Measurements from ENCODE around the gene URI1.

The URI1 gene

GRCh38 chr19:29918891-29919290 lies 23.1 kb upstream of the URI1 start:
- H3K9me3 ChIP-seq (ENCODE audit: control insufficient read depth, insufficient read depth, low read length), result no peaks in the 10 kb centered on the region
- no peak overlapping the region for H3K27ac ChIP-seq (ENCODE audit: low read length)
- no peaks in the 10 kb centered on the region for H3K36me3 ChIP-seq (ENCODE audit: control insufficient read depth, insufficient read depth, low read length)
- peaks cover 2% of the 10 kb centered on the region; the same call in 1 of the 2 replicates for H3K4me1 ChIP-seq (ENCODE audit: control insufficient read depth, insufficient read depth, low read length)
- no peaks in the 10 kb centered on the region for H3K27me3 ChIP-seq (ENCODE audit: control insufficient read depth, insufficient read depth, low read length)
- no peak for DNase-seq (ENCODE audit: low read depth, low spot score)
- WGBS (ENCODE audit: insufficient coverage, insufficient read length), result no CpG with 5 or more reads among the region's 6 CpGs
- H3K4me3 ChIP-seq (ENCODE audit: low read length), result no peak overlapping the region

GRCh38 chr19:29922972-29923371 lies 19.1 kb upstream of the URI1 start:
- Histone ChIP-seq H3K27ac (ENCODE audit: low read length) (no peak overlapping the region), H3K27me3 (ENCODE audit: control insufficient read depth, insufficient read depth, low read length) (no peaks in the 10 kb centered on the region), H3K36me3 (ENCODE audit: control insufficient read depth, insufficient read depth, low read length) (no peaks in the 10 kb centered on the region), H3K4me1 (ENCODE audit: control insufficient read depth, insufficient read depth, low read length) (peaks cover 3% of the 10 kb centered on the region; the same call in 1 of the 2 replicates), H3K4me3 (ENCODE audit: low read length) (no peak overlapping the region), H3K9me3 (ENCODE audit: control insufficient read depth, insufficient read depth, low read length) (no peaks in the 10 kb centered on the region)
- DNase-seq (ENCODE audit: low read depth, low spot score), result no peak
- no CpG with 5 or more reads among the region's 4 CpGs for WGBS (ENCODE audit: insufficient coverage, insufficient read length)

GRCh38 chr19:29923653-29924052 lies 18.4 kb upstream of the URI1 start:
- Histone ChIP-seq H3K4me3 (ENCODE audit: low read length) (no peak overlapping the region), H3K4me1 (ENCODE audit: control insufficient read depth, insufficient read depth, low read length) (peaks cover 3% of the 10 kb centered on the region; the same call in 1 of the 2 replicates), H3K36me3 (ENCODE audit: control insufficient read depth, insufficient read depth, low read length) (no peaks in the 10 kb centered on the region), H3K27ac (ENCODE audit: low read length) (no peak overlapping the region), H3K9me3 (ENCODE audit: control insufficient read depth, insufficient read depth, low read length) (no peaks in the 10 kb centered on the region), H3K27me3 (ENCODE audit: control insufficient read depth, insufficient read depth, low read length) (no peaks in the 10 kb centered on the region)
- no CpG with 5 or more reads among the region's 4 CpGs for WGBS (ENCODE audit: insufficient coverage, insufficient read length)
- no peak for DNase-seq (ENCODE audit: low read depth, low spot score)

GRCh38 chr19:29926031-29926430 lies 16.0 kb upstream of the URI1 start:
- no peak for DNase-seq (ENCODE audit: low read depth, low spot score)
- H3K9me3 ChIP-seq (ENCODE audit: control insufficient read depth, insufficient read depth, low read length), result no peaks in the 10 kb centered on the region
- no peaks in the 10 kb centered on the region for H3K27me3 ChIP-seq (ENCODE audit: control insufficient read depth, insufficient read depth, low read length)
- WGBS (ENCODE audit: insufficient coverage, insufficient read length), result no CpG with 5 or more reads among the region's 1 CpG
- no peak overlapping the region for H3K4me3 ChIP-seq (ENCODE audit: low read length)
- H3K36me3 ChIP-seq (ENCODE audit: control insufficient read depth, insufficient read depth, low read length), result no peaks in the 10 kb centered on the region
- peaks cover 3% of the 10 kb centered on the region; the same call in 1 of the 2 replicates for H3K4me1 ChIP-seq (ENCODE audit: control insufficient read depth, insufficient read depth, low read length)
- H3K27ac ChIP-seq (ENCODE audit: low read length), result no peak overlapping the region

GRCh38 chr19:29926801-29927200 lies 15.2 kb upstream of the URI1 start:
- no peaks in the 10 kb centered on the region for H3K9me3 ChIP-seq (ENCODE audit: control insufficient read depth, insufficient read depth, low read length)
- DNase-seq (ENCODE audit: low read depth, low spot score), result no peak
- no peaks in the 10 kb centered on the region for H3K36me3 ChIP-seq (ENCODE audit: control insufficient read depth, insufficient read depth, low read length)
- no peaks in the 10 kb centered on the region for H3K27me3 ChIP-seq (ENCODE audit: control insufficient read depth, insufficient read depth, low read length)
- H3K4me3 ChIP-seq (ENCODE audit: low read length), result no peak overlapping the region
- H3K4me1 ChIP-seq (ENCODE audit: control insufficient read depth, insufficient read depth, low read length), result peaks cover 3% of the 10 kb centered on the region; the same call in 1 of the 2 replicates
- no CpG with 5 or more reads among the region's 5 CpGs for WGBS (ENCODE audit: insufficient coverage, insufficient read length)
- no peak overlapping the region for H3K27ac ChIP-seq (ENCODE audit: low read length)

GRCh38 chr19:29927944-29928625 lies 14.0 kb upstream of the URI1 start:
- DNase-seq (ENCODE audit: low read depth, low spot score), result no peak
- H3K27ac ChIP-seq (ENCODE audit: low read length), result no peak overlapping the region
- no peak overlapping the region for H3K4me3 ChIP-seq (ENCODE audit: low read length)
- no peaks in the 10 kb centered on the region for H3K27me3 ChIP-seq (ENCODE audit: control insufficient read depth, insufficient read depth, low read length)
- WGBS (ENCODE audit: insufficient coverage, insufficient read length), result no CpG with 5 or more reads among the region's 14 CpGs
- H3K36me3 ChIP-seq (ENCODE audit: control insufficient read depth, insufficient read depth, low read length), result no peaks in the 10 kb centered on the region
- H3K4me1 ChIP-seq (ENCODE audit: control insufficient read depth, insufficient read depth, low read length), result peaks cover 3% of the 10 kb centered on the region; the same call in 1 of the 2 replicates
- no peaks in the 10 kb centered on the region for H3K9me3 ChIP-seq (ENCODE audit: control insufficient read depth, insufficient read depth, low read length)

GRCh38 chr19:29928831-29929230 lies 13.2 kb upstream of the URI1 start:
- Histone ChIP-seq H3K4me1 (ENCODE audit: control insufficient read depth, insufficient read depth, low read length) (peaks cover 2% of the 10 kb centered on the region; the same call in 1 of the 2 replicates), H3K4me3 (ENCODE audit: low read length) (no peak overlapping the region), H3K9me3 (ENCODE audit: control insufficient read depth, insufficient read depth, low read length) (no peaks in the 10 kb centered on the region), H3K27me3 (ENCODE audit: control insufficient read depth, insufficient read depth, low read length) (no peaks in the 10 kb centered on the region), H3K27ac (ENCODE audit: low read length) (no peak overlapping the region), H3K36me3 (ENCODE audit: control insufficient read depth, insufficient read depth, low read length) (no peaks in the 10 kb centered on the region)
- no CpG with 5 or more reads among the region's 1 CpG for WGBS (ENCODE audit: insufficient coverage, insufficient read length)
- no peak for DNase-seq (ENCODE audit: low read depth, low spot score)

- WGBS (ENCODE audit: insufficient coverage, insufficient read length), result no CpG with 5 or more reads among the region's 3 CpGs
- H3K4me3 ChIP-seq (ENCODE audit: low read length), result no peak overlapping the region
- no peaks in the 10 kb centered on the region for H3K9me3 ChIP-seq (ENCODE audit: control insufficient read depth, insufficient read depth, low read length)
- no peak for DNase-seq (ENCODE audit: low read depth, low spot score)
- no peak overlapping the region for H3K27ac ChIP-seq (ENCODE audit: low read length)
- H3K27me3 ChIP-seq (ENCODE audit: control insufficient read depth, insufficient read depth, low read length), result no peaks in the 10 kb centered on the region
- H3K4me1 ChIP-seq (ENCODE audit: control insufficient read depth, insufficient read depth, low read length), result no peaks in the 10 kb centered on the region
- no peaks in the 10 kb centered on the region for H3K36me3 ChIP-seq (ENCODE audit: control insufficient read depth, insufficient read depth, low read length)
Measured at GRCh38 chr19:29934257-29934656, 7.8 kb upstream of the URI1 start.

- no peaks in the 10 kb centered on the region for H3K4me1 ChIP-seq (ENCODE audit: control insufficient read depth, insufficient read depth, low read length)
- WGBS (ENCODE audit: insufficient coverage, insufficient read length), result no CpG with 5 or more reads among the region's 1 CpG
Measured at GRCh38 chr19:29934781-29935180, 7.3 kb upstream of the URI1 start.

GRCh38 chr19:29936409-29936808 lies 5.6 kb upstream of the URI1 start:
- no peaks in the 10 kb centered on the region for H3K36me3 ChIP-seq (ENCODE audit: control insufficient read depth, insufficient read depth, low read length)
- no peak overlapping the region for H3K4me3 ChIP-seq (ENCODE audit: low read length)
- no peaks in the 10 kb centered on the region for H3K9me3 ChIP-seq (ENCODE audit: control insufficient read depth, insufficient read depth, low read length)
- H3K4me1 ChIP-seq (ENCODE audit: control insufficient read depth, insufficient read depth, low read length), result no peaks in the 10 kb centered on the region
- WGBS (ENCODE audit: insufficient coverage, insufficient read length), result no CpG with 5 or more reads among the region's 3 CpGs
- DNase-seq (ENCODE audit: low read depth, low spot score), result no peak
- no peak overlapping the region for H3K27ac ChIP-seq (ENCODE audit: low read length)
- no peaks in the 10 kb centered on the region for H3K27me3 ChIP-seq (ENCODE audit: control insufficient read depth, insufficient read depth, low read length)

More at GRCh38 chr19:29934781-29935180, 7.3 kb upstream of the URI1 start:
- H3K4me3 ChIP-seq (ENCODE audit: low read length), result no peak overlapping the region
- H3K9me3 ChIP-seq (ENCODE audit: control insufficient read depth, insufficient read depth, low read length), result no peaks in the 10 kb centered on the region
- no peak overlapping the region for H3K27ac ChIP-seq (ENCODE audit: low read length)
- no peak for DNase-seq (ENCODE audit: low read depth, low spot score)
- H3K27me3 ChIP-seq (ENCODE audit: control insufficient read depth, insufficient read depth, low read length), result no peaks in the 10 kb centered on the region
- no peaks in the 10 kb centered on the region for H3K36me3 ChIP-seq (ENCODE audit: control insufficient read depth, insufficient read depth, low read length)

- H3K27ac ChIP-seq (ENCODE audit: low read length), result no peak overlapping the region
- H3K9me3 ChIP-seq (ENCODE audit: control insufficient read depth, insufficient read depth, low read length), result no peaks in the 10 kb centered on the region
- no peak for DNase-seq (ENCODE audit: low read depth, low spot score)
- H3K4me3 ChIP-seq (ENCODE audit: low read length), result no peak overlapping the region
- no peaks in the 10 kb centered on the region for H3K4me1 ChIP-seq (ENCODE audit: control insufficient read depth, insufficient read depth, low read length)
- H3K27me3 ChIP-seq (ENCODE audit: control insufficient read depth, insufficient read depth, low read length), result no peaks in the 10 kb centered on the region
- no CpG with 5 or more reads among the region's 1 CpG for WGBS (ENCODE audit: insufficient coverage, insufficient read length)
- H3K36me3 ChIP-seq (ENCODE audit: control insufficient read depth, insufficient read depth, low read length), result no peaks in the 10 kb centered on the region
Measured at GRCh38 chr19:29939628-29940027, 2.4 kb upstream of the URI1 start.
